Small intestine (tissue), 7 donors: ENCODE data around the gene PDLIM7. TPM values are rescaled to one million over a fixed set of nuclear protein-coding genes. Genes with fewer than 3 reads are reported as not detected.
"Not testable (repeated sequence)": the region's sequence is repeated elsewhere in the genome, so short reads cannot be mapped to it uniquely, and the experiment has no call there.

Source experiments
- DNase-seq, 2 donors: peaks; one replicate each; pipeline versions ENCODE4 v3.0.0 to v3.0.0-alpha.2; 2013
- FAIRE-seq: peaks from 2 replicates; lab custom pipeline; 2012; peaks lifted over from hg19 to GRCh38; lab: Jason Lieb, UNC
- H3K27ac ChIP-seq, 3 donors: one replicate each; pipeline ENCODE4 v1.5.1; 2013; ENCODE audit warnings: low read length in 2 of 3, mild to moderate bottlenecking in 2 of 3, control low read depth in 1 of 3, inconsistent platforms in 1 of 3, low read depth in 1 of 3, moderate library complexity in 1 of 3
- H3K27me3 ChIP-seq, 3 donors: one replicate each; pipeline ENCODE4 v1.6.1; 2013; ENCODE audit warnings: low read length in 3 of 3, inconsistent platforms in 1 of 3; ENCODE audit not compliant: control insufficient read depth in 3 of 3, insufficient read depth in 3 of 3
- H3K36me3 ChIP-seq, 3 donors: one replicate each; pipeline ENCODE4 v1.6.1; 2013; ENCODE audit warnings: low read length in 3 of 3, inconsistent platforms in 1 of 3, low read depth in 1 of 3, mild to moderate bottlenecking in 1 of 3, moderate library complexity in 1 of 3; ENCODE audit not compliant: control insufficient read depth in 3 of 3, insufficient read depth in 2 of 3
- H3K4me1 ChIP-seq, 3 donors: one replicate each; pipeline ENCODE4 v1.6.1; 2013; ENCODE audit warnings: low read length in 2 of 3, inconsistent platforms in 1 of 3, low read depth in 1 of 3, mild to moderate bottlenecking in 1 of 3, moderate library complexity in 1 of 3; ENCODE audit not compliant: control insufficient read depth in 3 of 3, insufficient read depth in 2 of 3
- H3K4me3 ChIP-seq, 3 donors: one replicate each; pipeline ENCODE4 v1.5.1; 2013; ENCODE audit warnings: low read length in 3 of 3, control low read depth in 1 of 3, inconsistent platforms in 1 of 3, low read depth in 1 of 3, mild to moderate bottlenecking in 1 of 3, moderate library complexity in 1 of 3
- H3K9me3 ChIP-seq, 2 donors: one replicate each; pipeline ENCODE4 v1.6.1; 2013; ENCODE audit warnings: low read depth in 1 of 2, low read length in 1 of 2; ENCODE audit not compliant: control insufficient read depth in 2 of 2, insufficient read depth in 1 of 2
- WGBS, 3 donors: extraction: QIAGEN DNeasy Blood & Tissue Kit; methylation state at CpG; one replicate each; pipeline ENCODE4 v1.1.7; 2013; 5-methylcytosine and 5-hydroxymethylcytosine counted together
- polyA plus RNA-seq, 4 donors: library from polyadenylated mRNA; stranded (reverse) in 3 of 4; unstranded in 1 of 4; fragments of 200-250 nt in 3 of 4; fragments of 120-200 nt in 1 of 4; gene quantifications; one replicate each; pipeline versions ENCODE4 v1.2.1 to v1.2.3, GENCODE V29; 2013
- donor health status: healthy with polysubstance abuse.
- donor health status: control.
- donor health status: control.
- donor health status: Bipolar disorder and iron deficiency.
- donor health status: healthy.

PDLIM7 gene
- polyA plus RNA-seq, 4 donors: 3.8 to 44.4 (median 18.3) TPM

- Histone ChIP-seq H3K4me1 (peaks cover 0 to 3% (median 0%) of the 10 kb centered on the region in 3 donors), H3K9me3 (no peaks in the 10 kb centered on the region), H3K4me3 (no peak overlapping the region), H3K27me3 (no peaks in the 10 kb centered on the region), H3K27ac (no peak overlapping the region), H3K36me3 (peaks cover 0 to 79% (median 0%) of the 10 kb centered on the region in 3 donors)
- FAIRE-seq (no peak), DNase-seq (no peak)
- WGBS, 3 donors: 88 to 90% (median 89%) methylated on average over 13 to 15 of the region's 15 CpGs
These were observed 7.0 kb downstream of the PDLIM7 start for GRCh38 chr5:177490311-177490991.

- DNase-seq (peak; percentile 52 to 72), FAIRE-seq (no peak)
- WGBS, 3 donors: 26 to 57% (median 48%) methylated on average over 19 to 26 of the region's 26 CpGs
- Histone ChIP-seq H3K4me3 (no peak overlapping the region), H3K27ac (no peak overlapping the region), H3K27me3 (no peaks in the 10 kb centered on the region), H3K4me1 (no peaks in the 10 kb centered on the region), H3K9me3 (no peaks in the 10 kb centered on the region), H3K36me3 (peaks cover 0 to 82% (median 0%) of the 10 kb centered on the region in 3 donors)
These were observed 8.2 kb downstream of the PDLIM7 start for GRCh38 chr5:177489119-177489716.

GRCh38 chr5:177487975-177488374, 9.4 kb downstream of the PDLIM7 start:
- H3K36me3 ChIP-seq: peaks cover 0 to 81% (median 0%) of the 10 kb centered on the region in 3 donors
- H3K4me1 ChIP-seq: no peaks in the 10 kb centered on the region
- no peak overlapping the region for H3K4me3 ChIP-seq
- no peak for DNase-seq
- no peaks in the 10 kb centered on the region for H3K9me3 ChIP-seq
- H3K27me3 ChIP-seq: no peaks in the 10 kb centered on the region
- no peak overlapping the region for H3K27ac ChIP-seq
- FAIRE-seq: no peak
- WGBS, 3 donors: 90 to 96% (median 93%) methylated on average over 15 of the region's 15 CpGs

GRCh38 chr5:177487144-177487543, 10.3 kb downstream of the PDLIM7 start:
- no peak overlapping the region for H3K27ac ChIP-seq
- FAIRE-seq: no peak
- H3K9me3 ChIP-seq: no peaks in the 10 kb centered on the region
- no peak overlapping the region for H3K4me3 ChIP-seq
- no peak for DNase-seq
- H3K27me3 ChIP-seq: no peaks in the 10 kb centered on the region
- H3K36me3 ChIP-seq: peaks cover 0 to 76% (median 0%) of the 10 kb centered on the region in 3 donors
- no peaks in the 10 kb centered on the region for H3K4me1 ChIP-seq
- 88 to 92% (median 90%) methylated on average over 8 of the region's 8 CpGs for WGBS, 3 donors

- DNase-seq (no peak), FAIRE-seq (no peak)
These were observed 11.1 kb downstream of the PDLIM7 start for GRCh38 chr5:177486256-177486655.

GRCh38 chr5:177485753-177486152, 11.7 kb downstream of the PDLIM7 start:
- DNase-seq, H3K9me3 ChIP-seq, H3K27ac ChIP-seq, H3K4me1 ChIP-seq, FAIRE-seq, H3K27me3 ChIP-seq, H3K4me3 ChIP-seq: not testable (repeated sequence)
- 95 to 98% (median 96%) methylated on average over 3 of the region's 3 CpGs for WGBS, 3 donors
- peaks cover 0 to 74% (median 0%) of the 10 kb centered on the region in 3 donors for H3K36me3 ChIP-seq

More at GRCh38 chr5:177486256-177486655, 11.1 kb downstream of the PDLIM7 start:
- peaks cover 0 to 79% (median 0%) of the 10 kb centered on the region in 3 donors for H3K36me3 ChIP-seq
- WGBS, 3 donors: 92 to 96% (median 96%) methylated on average over 3 of the region's 3 CpGs
- no peaks in the 10 kb centered on the region for H3K27me3 ChIP-seq
- H3K9me3 ChIP-seq: no peaks in the 10 kb centered on the region
- no peak overlapping the region for H3K27ac ChIP-seq
- H3K4me3 ChIP-seq: no peak overlapping the region
- H3K4me1 ChIP-seq: no peaks in the 10 kb centered on the region

GRCh38 chr5:177484902-177485549, 12.4 kb downstream of the PDLIM7 start:
- Histone ChIP-seq H3K27ac (no peak overlapping the region), H3K4me1 (no peaks in the 10 kb centered on the region), H3K27me3 (no peaks in the 10 kb centered on the region), H3K4me3 (no peak overlapping the region), H3K36me3 (peaks cover 0 to 66% (median 0%) of the 10 kb centered on the region in 3 donors), H3K9me3 (no peaks in the 10 kb centered on the region)
- DNase-seq (no peak), FAIRE-seq (no peak)
- 74 to 83% (median 83%) methylated on average over 13 of the region's 13 CpGs for WGBS, 3 donors

GRCh38 chr5:177483994-177484901, 13.2 kb downstream of the PDLIM7 start:
- 86 to 89% (median 89%) methylated on average over 22 of the region's 22 CpGs for WGBS, 3 donors
- Histone ChIP-seq H3K27ac (no peak overlapping the region), H3K27me3 (no peaks in the 10 kb centered on the region), H3K4me3 (no peak overlapping the region), H3K4me1 (no peaks in the 10 kb centered on the region), H3K36me3 (peaks cover 0 to 61% (median 0%) of the 10 kb centered on the region in 3 donors), H3K9me3 (no peaks in the 10 kb centered on the region)
- FAIRE-seq (no peak), DNase-seq (no peak)
